Spinal cord (tissue), 10 donors: ENCODE results near the gene CBFA2T2. TPM values are rescaled to one million over a fixed set of nuclear protein-coding genes. Genes with fewer than 3 reads are reported as not detected.
A peak's percentile ranks its signal among the peaks of the same experiment; 100 is the strongest.

ENCODE experiments used
- DNase-seq, 6 donors: peaks; one replicate each; pipeline versions ENCODE4 v3.0.0 to v3.0.0-alpha.2; 2013 to 2015; ENCODE audit warnings: low spot score in 6 of 6, low read depth in 4 of 6
- H3K27ac ChIP-seq: one replicate; pipeline ENCODE4 v1.5.1; 2013; ENCODE audit warnings: low read depth, low read length, control low read depth
- H3K27me3 ChIP-seq: one replicate; pipeline ENCODE4 v1.6.1; 2013; ENCODE audit warnings: low read length; ENCODE audit not compliant: control insufficient read depth, insufficient read depth
- H3K36me3 ChIP-seq: one replicate; pipeline ENCODE4 v1.6.1; 2013; ENCODE audit warnings: low read length; ENCODE audit not compliant: control insufficient read depth, insufficient read depth
- H3K4me1 ChIP-seq: one replicate; pipeline ENCODE4 v1.6.1; 2013; ENCODE audit warnings: low read length; ENCODE audit not compliant: control insufficient read depth, insufficient read depth
- H3K4me3 ChIP-seq: one replicate; pipeline ENCODE4 v1.5.1; 2013; ENCODE audit warnings: low read depth, low read length, control low read depth
- H3K9me3 ChIP-seq: one replicate; pipeline ENCODE4 v1.6.1; 2013; ENCODE audit warnings: low read length; ENCODE audit not compliant: control insufficient read depth, insufficient read depth
- WGBS: methylation state at CpG from one replicate; pipeline ENCODE4 v1.1.5; 2013; ENCODE audit warnings: missing lambda C conversion rate; ENCODE audit not compliant: insufficient coverage; 5-methylcytosine and 5-hydroxymethylcytosine counted together
- polyA plus RNA-seq, 2 donors: library from polyadenylated mRNA; unstranded; fragments of 120-200 nt; gene quantifications; one replicate each; pipeline ENCODE4 v1.2.1, GENCODE V29; 2013; ENCODE audit not compliant: insufficient read length in 2 of 2
- total RNA-seq, 2 donors: library from RNA; depleted of rRNA in 1 of 2; stranded (reverse); fragments of 120-200 nt in 1 of 2; fragments of >200 nt in 1 of 2; gene quantifications; one replicate each; pipeline versions ENCODE4 v1.2.3 to v1.2.4, GENCODE V29; 2013 to 2014
- donor health status: healthy.

The CBFA2T2 gene
- total and polyA plus RNA-seq, 4 donors: 14.5 to 33.3 (median 19.1) TPM

DNA sequence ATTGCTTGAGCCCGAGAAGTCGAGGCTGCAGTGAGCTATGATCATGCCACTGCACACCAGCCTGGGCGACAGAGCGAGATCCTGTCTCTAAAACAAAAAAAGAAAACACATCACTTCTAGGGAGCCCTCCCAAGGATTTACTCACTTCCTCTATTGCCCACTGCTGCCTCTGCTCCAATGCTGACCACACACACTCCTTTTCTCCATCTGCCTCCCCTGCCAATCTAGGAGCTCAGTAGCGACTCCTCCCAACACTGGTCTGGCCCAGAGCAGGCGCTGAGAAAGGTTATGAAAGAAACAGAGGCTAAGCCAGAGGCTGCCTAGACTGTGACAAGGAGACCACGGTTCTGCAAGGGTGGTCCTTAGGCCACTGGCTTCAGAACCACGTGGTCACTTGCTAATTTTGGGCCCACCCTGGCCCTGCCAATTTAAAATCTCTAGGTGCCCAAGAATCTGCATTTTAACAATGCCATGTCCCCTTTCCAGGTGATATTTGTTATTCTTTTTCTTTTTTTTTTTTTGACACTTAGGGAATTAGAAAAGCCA, 197.5 kb downstream of the CBFA2T2 start:
- WGBS: 85% methylated on average over 6 of the region's 8 CpGs
- Histone ChIP-seq H3K27me3 (no peaks in the 10 kb centered on the region), H3K4me1 (peaks cover 20% of the 10 kb centered on the region), H3K27ac (no peak overlapping the region), H3K4me3 (no peak overlapping the region), H3K9me3 (no peaks in the 10 kb centered on the region), H3K36me3 (no peaks in the 10 kb centered on the region)
- no peak for DNase-seq

DNA sequence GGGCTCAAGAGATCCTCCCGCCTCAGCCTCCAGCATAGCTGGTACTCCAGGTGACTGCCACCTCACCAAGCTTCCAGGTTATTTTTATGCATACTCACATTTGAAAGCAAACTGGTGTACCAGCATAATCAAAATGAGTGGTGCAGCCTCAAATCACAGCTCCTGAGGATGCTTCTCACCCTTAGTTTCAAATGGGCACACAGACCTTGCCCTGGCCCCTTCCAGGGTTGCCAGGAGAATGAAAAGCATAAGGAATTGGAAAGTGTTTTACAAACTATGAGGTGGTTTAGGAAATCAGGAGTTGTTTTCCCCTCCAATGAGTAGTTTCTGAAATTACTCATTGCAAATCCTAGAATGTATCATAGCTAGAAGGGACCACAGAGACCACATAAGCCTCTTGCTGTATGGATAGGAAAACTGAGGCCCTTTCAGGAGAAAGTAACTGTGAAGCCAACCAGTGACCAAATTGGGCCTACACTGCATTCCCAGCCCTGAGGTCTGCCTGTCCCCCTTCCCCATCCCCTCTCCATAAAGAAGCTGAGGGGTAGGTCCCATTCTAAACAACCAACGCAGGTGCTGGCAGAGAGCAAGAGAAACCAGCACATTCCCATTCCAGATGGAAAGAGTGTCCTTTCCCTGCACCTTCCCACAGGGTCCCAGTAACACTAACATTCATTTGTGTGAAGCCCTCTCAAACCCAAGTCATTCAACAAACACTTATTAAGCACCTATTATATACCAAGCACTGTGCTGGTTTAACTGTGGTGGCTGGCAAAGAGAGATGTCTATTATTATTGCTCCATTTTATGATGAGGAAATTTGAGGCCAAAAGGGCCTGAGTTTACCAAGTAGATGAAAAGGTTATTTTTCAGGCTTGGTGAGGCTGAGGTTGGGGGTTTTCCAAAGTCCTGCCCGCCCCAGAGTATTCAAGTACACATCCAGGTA, 198.4 kb downstream of the CBFA2T2 start:
- no peaks in the 10 kb centered on the region for H3K27me3 ChIP-seq
- no peaks in the 10 kb centered on the region for H3K36me3 ChIP-seq
- no peak overlapping the region for H3K4me3 ChIP-seq
- 100% methylated on average over 2 of the region's 3 CpGs for WGBS
- no peaks in the 10 kb centered on the region for H3K9me3 ChIP-seq
- H3K4me1 ChIP-seq: peaks cover 22% of the 10 kb centered on the region
- H3K27ac ChIP-seq: no peak overlapping the region
- DNase-seq: no peak

DNA sequence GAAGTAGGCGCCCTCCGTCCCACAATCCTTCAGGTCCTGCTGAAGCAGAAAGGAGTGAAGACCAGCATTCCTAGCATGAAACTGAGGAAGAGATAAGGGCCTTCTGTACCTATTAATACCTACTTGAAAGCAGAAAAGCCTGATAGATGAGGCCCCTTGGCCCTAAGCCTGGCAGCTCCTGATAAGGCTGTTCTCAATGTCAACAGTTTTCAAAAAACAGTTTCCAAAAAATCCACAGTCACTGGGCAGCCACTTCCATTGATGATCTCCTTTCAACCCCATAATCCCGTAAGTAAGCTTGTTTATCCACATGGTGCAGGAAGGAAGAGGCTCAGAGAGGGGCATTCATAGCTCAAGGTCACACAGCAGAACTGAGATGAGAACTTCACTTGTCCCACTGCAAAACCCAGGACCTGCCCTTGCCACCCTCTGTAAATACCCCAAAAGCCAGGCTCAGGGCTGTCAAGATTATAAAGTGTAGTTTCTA, 199.1 kb downstream of the CBFA2T2 start:
- Histone ChIP-seq H3K4me3 (no peak overlapping the region), H3K9me3 (no peaks in the 10 kb centered on the region), H3K4me1 (peaks cover 29% of the 10 kb centered on the region), H3K36me3 (no peaks in the 10 kb centered on the region), H3K27me3 (no peaks in the 10 kb centered on the region), H3K27ac (no peak overlapping the region)
- no peak for DNase-seq
- 80% methylated on average over 1 of the region's 3 CpGs for WGBS

DNA sequence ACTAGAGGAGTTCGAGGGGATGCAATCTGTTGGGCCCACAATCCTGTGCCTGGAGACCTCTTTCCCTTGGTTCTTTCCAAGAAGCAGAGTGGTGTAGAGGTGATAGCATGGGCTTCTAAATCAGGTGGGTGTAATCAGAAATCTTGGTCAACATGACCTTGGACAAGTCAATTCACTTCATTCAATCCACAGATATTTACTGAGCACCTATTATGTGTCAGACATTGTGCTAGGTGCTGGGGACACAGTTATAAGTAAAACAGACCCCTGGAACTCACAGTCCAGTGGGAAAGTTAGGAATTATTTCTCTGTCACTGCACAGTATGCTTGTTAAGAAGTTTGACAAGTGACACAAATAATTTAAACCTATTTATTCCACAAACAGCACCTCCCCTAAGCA, 199.6 kb downstream of the CBFA2T2 start:
- Histone ChIP-seq H3K4me3 (no peak overlapping the region), H3K36me3 (no peaks in the 10 kb centered on the region), H3K9me3 (no peaks in the 10 kb centered on the region), H3K27ac (no peak overlapping the region), H3K4me1 (peaks cover 33% of the 10 kb centered on the region), H3K27me3 (no peaks in the 10 kb centered on the region)
- no peak for DNase-seq
- no CpG with 5 or more reads among the region's 1 CpG for WGBS

- 50% methylated on average over 2 of the region's 4 CpGs for WGBS
- DNase-seq: no peak
- no peaks in the 10 kb centered on the region for H3K27me3 ChIP-seq
- peaks cover 33% of the 10 kb centered on the region for H3K4me1 ChIP-seq
- no peak overlapping the region for H3K27ac ChIP-seq
- H3K4me3 ChIP-seq: no peak overlapping the region
- no peaks in the 10 kb centered on the region for H3K9me3 ChIP-seq
- no peaks in the 10 kb centered on the region for H3K36me3 ChIP-seq
These were observed 200.1 kb downstream of the CBFA2T2 start for GRCh38 chr20:33689973-33690372.

GRCh38 chr20:33693289-33693688, 203.4 kb downstream of the CBFA2T2 start:
- Histone ChIP-seq H3K27me3 (no peaks in the 10 kb centered on the region), H3K4me1 (peaks cover 19% of the 10 kb centered on the region), H3K4me3 (no peak overlapping the region), H3K36me3 (no peaks in the 10 kb centered on the region), H3K9me3 (no peaks in the 10 kb centered on the region), H3K27ac (peak overlapping the region; percentile 87)
- DNase-seq: no peak
- WGBS: 63% methylated on average over 3 of the region's 5 CpGs

DNA sequence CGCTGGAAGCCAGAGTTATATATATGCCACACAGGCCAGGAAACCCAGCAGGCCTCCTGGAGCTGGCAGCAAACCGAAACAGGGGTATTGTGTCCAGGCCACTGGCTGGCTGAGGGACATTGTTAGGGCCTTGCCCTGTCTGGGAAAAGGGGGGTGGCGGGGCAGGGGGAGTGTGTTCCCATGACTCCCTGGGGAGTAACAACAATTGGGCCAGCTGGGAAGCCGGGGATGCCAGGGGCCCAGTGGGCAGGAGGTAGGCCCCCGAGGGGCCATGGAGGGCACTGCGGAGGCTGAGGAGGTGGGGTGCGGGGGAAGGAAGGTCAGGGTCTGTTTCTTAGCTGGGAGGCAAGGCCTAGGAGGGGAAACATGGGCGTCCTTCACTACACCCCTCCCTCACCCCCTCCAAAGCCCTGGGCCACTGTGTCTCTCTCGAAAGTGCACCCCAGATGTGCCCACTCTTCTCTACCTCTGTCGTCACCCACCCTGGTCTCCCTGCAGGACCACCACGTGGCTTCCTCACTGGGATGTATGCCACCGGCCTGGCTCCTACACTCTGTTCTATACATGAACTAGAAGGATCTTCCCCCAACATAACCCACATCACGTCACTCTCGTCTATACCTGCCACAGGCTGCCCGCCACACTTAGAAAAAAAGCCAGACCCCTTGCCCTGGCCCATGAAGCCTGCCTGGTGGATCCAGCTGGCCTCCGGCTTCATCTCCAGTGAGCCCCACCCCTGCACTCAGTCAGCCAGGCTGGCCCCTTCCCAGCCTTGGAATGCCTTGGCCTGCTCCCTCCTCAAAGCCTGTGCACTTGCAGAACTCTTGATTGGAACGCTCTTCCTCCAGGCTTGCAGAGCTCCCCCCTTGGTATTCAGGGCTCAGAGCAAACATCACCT, 204.1 kb downstream of the CBFA2T2 start:
- DNase-seq: peak in 4 of 6 donors; percentile 23 to 86 (median 58)
- no peaks in the 10 kb centered on the region for H3K36me3 ChIP-seq
- no peaks in the 10 kb centered on the region for H3K9me3 ChIP-seq
- H3K4me1 ChIP-seq: peaks cover 19% of the 10 kb centered on the region
- peak overlapping the region; percentile 87 for H3K27ac ChIP-seq
- WGBS: 26% methylated on average over 14 of the region's 17 CpGs
- no peaks in the 10 kb centered on the region for H3K27me3 ChIP-seq
- no peak overlapping the region for H3K4me3 ChIP-seq

GRCh38 chr20:33694639-33695012, 204.7 kb downstream of the CBFA2T2 start:
- H3K4me3 ChIP-seq: no peak overlapping the region
- no peaks in the 10 kb centered on the region for H3K27me3 ChIP-seq
- WGBS: 39% methylated on average over 5 of the region's 6 CpGs
- no peaks in the 10 kb centered on the region for H3K36me3 ChIP-seq
- H3K9me3 ChIP-seq: no peaks in the 10 kb centered on the region
- peak overlapping the region; percentile 87 for H3K27ac ChIP-seq
- H3K4me1 ChIP-seq: peaks cover 19% of the 10 kb centered on the region
- DNase-seq: peak in 3 of 6 donors; percentile 8 to 70 (median 50)

DNA sequence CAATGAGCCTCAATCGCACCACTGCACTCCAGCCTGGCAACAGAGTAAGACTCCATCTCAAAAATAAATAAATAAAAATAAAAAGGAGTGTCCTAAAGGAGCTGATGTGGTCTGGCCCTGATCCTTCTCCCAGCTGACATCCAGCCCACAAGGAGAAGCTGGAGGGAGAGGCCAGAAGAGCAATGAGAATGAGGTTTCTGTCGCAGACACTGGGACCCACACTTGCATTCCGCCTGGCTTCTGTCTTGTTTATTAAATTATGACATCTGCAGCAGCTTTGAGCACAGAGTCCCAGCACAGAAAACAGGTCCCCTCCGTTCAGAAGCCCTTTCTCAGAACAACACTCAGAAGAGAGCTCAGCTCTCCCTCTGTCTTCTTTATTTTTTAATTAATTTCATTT, 206.6 kb downstream of the CBFA2T2 start:
- H3K4me3 ChIP-seq: no peak overlapping the region
- DNase-seq: no peak
- H3K27me3 ChIP-seq: no peaks in the 10 kb centered on the region
- H3K9me3 ChIP-seq: no peaks in the 10 kb centered on the region
- no peaks in the 10 kb centered on the region for H3K36me3 ChIP-seq
- no peak overlapping the region for H3K27ac ChIP-seq
- H3K4me1 ChIP-seq: peaks cover 19% of the 10 kb centered on the region
- WGBS: 91% methylated on average over 3 of the region's 4 CpGs
